ENCODE measurements around the gene TMEM178B.

TMEM178B gene

GRCh38 chr7:141320287-141320686 lies 246.4 kb downstream of the TMEM178B start (continued):
- TF ChIP-seq ZNF561 (tag by site-specific recombination; IDR thresholded peaks at IDR 0.05; ENCODE audit: borderline replicate concordance) (no peak), KLF8 (tag by site-specific recombination; IDR thresholded peaks at IDR 0.05) (no peak), ZNF239 (tag by site-specific recombination; IDR thresholded peaks at IDR 0.05) (no peak), ZNF707 (tag by site-specific recombination; IDR thresholded peaks at IDR 0.05) (no peak), SP3 (tag by site-specific recombination; IDR thresholded peaks at IDR 0.05) (no peak), ZNF76 (tag by site-specific recombination; IDR thresholded peaks at IDR 0.05; ENCODE audit: borderline replicate concordance, low read depth) (no peak)

GRCh38 chr7:141322383-141322782 lies 248.5 kb downstream of the TMEM178B start:
- no peak overlapping the region for H3K4me3 ChIP-seq (ENCODE audit: low read depth, low read length)
- ChIA-PET POLR2A (no interaction called here), CTCF (no interaction called here)
- no peaks in the 10 kb centered on the region for H3K36me3 ChIP-seq (ENCODE audit: control insufficient read depth in 2 of 2, insufficient read depth in 1 of 2, low read length in 2 of 2)
- H3K9me3 ChIP-seq (ENCODE audit: control insufficient read depth, insufficient read depth, low read depth, low read length): no peaks in the 10 kb centered on the region
- H3K27ac ChIP-seq (ENCODE audit: extremely low read depth, low read depth, low read length): no peak overlapping the region
- no peaks in the 10 kb centered on the region for H3K4me1 ChIP-seq (ENCODE audit: control insufficient read depth, insufficient read depth, low read length)
- TF ChIP-seq ZNF629 (tag by site-specific recombination; IDR thresholded peaks at IDR 0.05) (no peak), ZBTB7A (tag by site-specific recombination; IDR thresholded peaks at IDR 0.05; ENCODE audit: low read depth) (no peak), ZNF16 (tag by site-specific recombination; IDR thresholded peaks at IDR 0.05; ENCODE audit: low read depth) (no peak), ZNF555 (tag by site-specific recombination; conservative IDR thresholded peaks at IDR 0.05) (no peak), ZNF433 (tag by site-specific recombination; IDR thresholded peaks at IDR 0.05; ENCODE audit: low read depth) (no peak), ZNF426 (tag by site-specific recombination; IDR thresholded peaks at IDR 0.05) (no peak), ZNF645 (tag by site-specific recombination; IDR thresholded peaks at IDR 0.05) (no peak), ZBTB48 (tag by site-specific recombination; IDR thresholded peaks at IDR 0.05) (no peak), ZNF792 (tag by site-specific recombination; IDR thresholded peaks at IDR 0.05) (no peak), ZNF701 (tag by site-specific recombination; IDR thresholded peaks at IDR 0.05) (no peak), ZNF138 (tag by site-specific recombination; IDR thresholded peaks at IDR 0.05; ENCODE audit: borderline replicate concordance) (no peak), ATF2 (tag by site-specific recombination; IDR thresholded peaks at IDR 0.05; ENCODE audit: low read depth) (no peak), ZSCAN4 (tag by site-specific recombination; IDR thresholded peaks at IDR 0.05) (no peak), HOXA7 (CRISPR knock-in tag; IDR thresholded peaks at IDR 0.05; ENCODE audit: borderline replicate concordance) (no peak), ZNF692 (tag by site-specific recombination; IDR thresholded peaks at IDR 0.05) (no peak), ZFP69B (tag by site-specific recombination; IDR thresholded peaks at IDR 0.05) (no peak)
